ENCODE data around the gene CDKN2B-AS1.

Gene CDKN2B-AS1

DNA sequence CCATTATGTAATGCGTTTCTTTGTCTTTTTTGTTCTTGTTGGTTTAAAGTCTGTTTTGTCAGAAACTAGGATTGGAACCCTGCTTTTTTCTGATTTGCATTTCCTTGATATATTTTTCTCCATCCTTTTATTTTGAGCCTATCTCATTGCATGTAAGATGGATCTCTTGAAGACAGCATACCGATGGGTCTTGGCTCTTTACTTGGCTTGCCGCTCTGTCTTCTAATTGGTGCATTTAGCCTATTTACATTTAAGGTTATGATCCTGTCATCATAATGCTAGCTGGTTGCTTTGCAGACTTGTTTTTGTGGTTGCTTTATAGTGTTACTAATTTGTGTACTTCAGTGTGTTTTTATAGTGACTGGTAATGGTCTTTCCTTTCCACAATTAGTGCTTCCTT lies 27.8 kb downstream of the CDKN2B-AS1 start:
- no peaks in the 10 kb centered on the region for H3K9me3 ChIP-seq (ENCODE audit: insufficient read depth, low read length)
- no peaks in the 10 kb centered on the region for H3F3A ChIP-seq (ENCODE audit: insufficient read depth)
- H3K27me3 ChIP-seq (ENCODE audit: low read length), result no peaks in the 10 kb centered on the region
- H3K4me2 ChIP-seq (ENCODE audit: low read depth, low read length, poor library complexity, severe bottlenecking), result no peak overlapping the region
- no peak overlapping the region for H3K9ac ChIP-seq (ENCODE audit: low read length)
- no peaks in the 10 kb centered on the region for H4K20me1 ChIP-seq (ENCODE audit: low read depth, low read length)
- no peak for TF ChIP-seq EZH2phosphoT487 (conservative IDR thresholded peaks at IDR 0.05; ENCODE audit: low read length)
- TF ChIP-seq, protein P1, sequence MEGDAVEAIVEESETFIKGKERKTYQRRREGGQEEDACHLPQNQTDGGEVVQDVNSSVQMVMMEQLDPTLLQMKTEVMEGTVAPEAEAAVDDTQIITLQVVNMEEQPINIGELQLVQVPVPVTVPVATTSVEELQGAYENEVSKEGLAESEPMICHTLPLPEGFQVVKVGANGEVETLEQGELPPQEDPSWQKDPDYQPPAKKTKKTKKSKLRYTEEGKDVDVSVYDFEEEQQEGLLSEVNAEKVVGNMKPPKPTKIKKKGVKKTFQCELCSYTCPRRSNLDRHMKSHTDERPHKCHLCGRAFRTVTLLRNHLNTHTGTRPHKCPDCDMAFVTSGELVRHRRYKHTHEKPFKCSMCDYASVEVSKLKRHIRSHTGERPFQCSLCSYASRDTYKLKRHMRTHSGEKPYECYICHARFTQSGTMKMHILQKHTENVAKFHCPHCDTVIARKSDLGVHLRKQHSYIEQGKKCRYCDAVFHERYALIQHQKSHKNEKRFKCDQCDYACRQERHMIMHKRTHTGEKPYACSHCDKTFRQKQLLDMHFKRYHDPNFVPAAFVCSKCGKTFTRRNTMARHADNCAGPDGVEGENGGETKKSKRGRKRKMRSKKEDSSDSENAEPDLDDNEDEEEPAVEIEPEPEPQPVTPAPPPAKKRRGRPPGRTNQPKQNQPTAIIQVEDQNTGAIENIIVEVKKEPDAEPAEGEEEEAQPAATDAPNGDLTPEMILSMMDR (IDR thresholded peaks at IDR 0.05; ENCODE audit: insufficient read depth, low read length, poor library complexity, severe bottlenecking), result no peak
- no peak overlapping the region for H2AFZ ChIP-seq (ENCODE audit: low read depth, low read length, severe bottlenecking)
- H3K36me3 ChIP-seq (ENCODE audit: low read length), result peaks cover under 1% of the 10 kb centered on the region; the same call in 1 of the 2 replicates
- no peak overlapping the region for H3K27ac ChIP-seq (ENCODE audit: low read depth, low read length)
- H3K9me2 ChIP-seq (replicated peaks; ENCODE audit: insufficient read depth, low read length), result no peaks in the 10 kb centered on the region
- H3K4me3 ChIP-seq (ENCODE audit: insufficient read depth, low read length, poor library complexity, severe bottlenecking), result no peak overlapping the region
- no peaks in the 10 kb centered on the region; the same call in 1 of the 2 replicates for H3K79me2 ChIP-seq (ENCODE audit: insufficient read depth, low read length)

DNA sequence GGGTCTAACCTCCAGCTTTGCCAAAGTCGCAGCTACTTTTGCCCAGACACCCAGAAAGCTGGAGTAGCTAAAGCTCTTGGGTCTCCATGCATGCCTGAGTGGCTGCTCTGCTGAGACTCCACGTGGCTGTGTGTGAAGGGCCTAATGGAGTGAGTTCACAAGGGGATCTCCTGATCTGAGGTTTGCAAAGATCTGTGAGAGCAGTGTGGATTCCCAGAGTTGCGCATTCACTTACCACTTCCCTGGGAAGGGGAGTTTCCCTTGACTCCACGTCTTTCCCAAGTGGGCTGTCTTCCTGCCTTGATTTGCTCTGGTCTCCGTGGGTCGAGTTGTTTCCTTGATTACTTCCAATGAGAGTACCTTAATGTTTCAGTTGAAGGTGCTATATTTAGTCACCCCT lies 32.1 kb downstream of the CDKN2B-AS1 start:
- H4K20me1 ChIP-seq (ENCODE audit: low read depth, low read length), result no peaks in the 10 kb centered on the region
- H3K27me3 ChIP-seq (ENCODE audit: low read length), result no peaks in the 10 kb centered on the region
- no peak overlapping the region for H3K4me2 ChIP-seq (ENCODE audit: low read depth, low read length, poor library complexity, severe bottlenecking)
- no peaks in the 10 kb centered on the region for H3K36me3 ChIP-seq (ENCODE audit: low read length)
- H3K9me2 ChIP-seq (replicated peaks; ENCODE audit: insufficient read depth, low read length), result no peaks in the 10 kb centered on the region
- no peaks in the 10 kb centered on the region; the same call in 1 of the 2 replicates for H3K79me2 ChIP-seq (ENCODE audit: insufficient read depth, low read length)
- TF ChIP-seq, protein P1 (IDR thresholded peaks at IDR 0.05; ENCODE audit: insufficient read depth, low read length, poor library complexity, severe bottlenecking), result no peak
- no peak for TF ChIP-seq EZH2phosphoT487 (conservative IDR thresholded peaks at IDR 0.05; ENCODE audit: low read length)
- H3F3A ChIP-seq (ENCODE audit: insufficient read depth), result no peaks in the 10 kb centered on the region
- H3K9ac ChIP-seq (ENCODE audit: low read length), result no peak overlapping the region
- no peaks in the 10 kb centered on the region for H3K9me3 ChIP-seq (ENCODE audit: insufficient read depth, low read length)
- H2AFZ ChIP-seq (ENCODE audit: low read depth, low read length, severe bottlenecking), result no peak overlapping the region
- H3K4me3 ChIP-seq (ENCODE audit: insufficient read depth, low read length, poor library complexity, severe bottlenecking), result no peak overlapping the region
- no peak overlapping the region for H3K27ac ChIP-seq (ENCODE audit: low read depth, low read length)

DNA sequence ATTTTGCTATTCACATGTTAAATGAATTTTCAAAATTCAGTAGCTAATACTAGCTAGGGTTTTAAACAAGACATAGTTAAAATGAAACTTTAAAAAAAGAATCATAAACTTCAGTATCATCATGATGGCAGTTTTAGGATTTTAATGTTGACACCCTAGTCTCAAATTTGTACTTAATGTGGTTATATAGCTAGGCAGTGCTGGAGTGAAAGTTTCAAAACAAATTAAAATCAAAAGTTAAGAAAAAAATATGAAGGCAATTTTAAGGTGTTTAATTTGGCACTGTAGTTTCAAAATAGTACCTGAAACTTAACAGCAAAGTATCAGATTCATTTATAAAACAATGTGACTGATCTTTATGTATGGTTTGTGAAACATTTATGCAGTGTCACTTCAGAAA lies 33.8 kb downstream of the CDKN2B-AS1 start:
- Histone ChIP-seq H3K4me2 (ENCODE audit: low read depth, low read length, poor library complexity, severe bottlenecking) (no peak overlapping the region), H3K27ac (ENCODE audit: low read depth, low read length) (no peak overlapping the region), H3K9me2 (replicated peaks; ENCODE audit: insufficient read depth, low read length) (no peaks in the 10 kb centered on the region), H3K9ac (ENCODE audit: low read length) (no peak overlapping the region), H3K4me3 (ENCODE audit: insufficient read depth, low read length, poor library complexity, severe bottlenecking) (no peak overlapping the region), H3K9me3 (ENCODE audit: insufficient read depth, low read length) (no peaks in the 10 kb centered on the region), H3K79me2 (ENCODE audit: insufficient read depth, low read length) (no peaks in the 10 kb centered on the region; the same call in 1 of the 2 replicates), H4K20me1 (ENCODE audit: low read depth, low read length) (no peaks in the 10 kb centered on the region), H3F3A (ENCODE audit: insufficient read depth) (no peaks in the 10 kb centered on the region), H3K36me3 (ENCODE audit: low read length) (no peaks in the 10 kb centered on the region), H2AFZ (ENCODE audit: low read depth, low read length, severe bottlenecking) (no peak overlapping the region), H3K27me3 (ENCODE audit: low read length) (no peaks in the 10 kb centered on the region)
- TF ChIP-seq, protein P1 (IDR thresholded peaks at IDR 0.05; ENCODE audit: insufficient read depth, low read length, poor library complexity, severe bottlenecking), result no peak

All from SU-DHL-6 (cell line).